ENCODE results near the gene ANKRD6. TPM values are rescaled to one million over a fixed set of nuclear protein-coding genes. Genes with fewer than 3 reads are reported as not detected.
A peak's percentile ranks its signal among the peaks of the same experiment; 100 is the strongest.

ANKRD6 gene
- total RNA-seq, 4 donors from 2014 or later = 1.6 to 6.8 (median 2.9) TPM

DNA sequence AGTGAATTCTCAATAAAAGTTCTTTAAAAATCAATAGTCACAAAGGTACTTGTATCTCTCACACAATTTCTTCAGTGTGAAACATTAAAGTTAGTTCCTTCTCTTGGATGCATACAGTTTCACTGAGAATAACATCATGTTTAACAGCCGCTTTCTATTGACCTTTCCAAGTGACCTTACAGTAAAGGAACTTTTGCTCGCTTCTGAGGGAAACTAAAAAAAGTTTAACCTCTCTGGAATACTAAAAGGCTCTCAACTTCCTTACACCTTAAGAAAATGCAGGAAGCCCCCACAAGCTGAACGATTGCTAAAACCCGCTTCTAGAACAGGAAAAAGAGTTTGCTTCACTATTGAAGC, 22.2 kb upstream of the ANKRD6 start:
- Histone ChIP-seq H3K36me3 (no peaks in the 10 kb centered on the region), H3K4me3 (peak overlapping the region; percentile 89 to 97 (median 93)), H3K27me3 (no peaks in the 10 kb centered on the region), H3K9me3 (no peaks in the 10 kb centered on the region), H3K4me1 (peaks cover 50 to 52% of the 10 kb centered on the region in 2 donors), H3K27ac (peak overlapping the region; percentile 98 to 99 (median 99))
- intact Hi-C loops (cut with DNase I; ENCODE audit: low total_unique reads) = loop anchor here (2.0 to 10.0 kb wide), 4 partner anchors 26 to 1064 kb away; no protein-coding TSS in a partner anchor
- TF ChIP-seq POLR2A (IDR thresholded peaks at IDR 0.05) = no peak
- TF ChIP-seq, protein P1, sequence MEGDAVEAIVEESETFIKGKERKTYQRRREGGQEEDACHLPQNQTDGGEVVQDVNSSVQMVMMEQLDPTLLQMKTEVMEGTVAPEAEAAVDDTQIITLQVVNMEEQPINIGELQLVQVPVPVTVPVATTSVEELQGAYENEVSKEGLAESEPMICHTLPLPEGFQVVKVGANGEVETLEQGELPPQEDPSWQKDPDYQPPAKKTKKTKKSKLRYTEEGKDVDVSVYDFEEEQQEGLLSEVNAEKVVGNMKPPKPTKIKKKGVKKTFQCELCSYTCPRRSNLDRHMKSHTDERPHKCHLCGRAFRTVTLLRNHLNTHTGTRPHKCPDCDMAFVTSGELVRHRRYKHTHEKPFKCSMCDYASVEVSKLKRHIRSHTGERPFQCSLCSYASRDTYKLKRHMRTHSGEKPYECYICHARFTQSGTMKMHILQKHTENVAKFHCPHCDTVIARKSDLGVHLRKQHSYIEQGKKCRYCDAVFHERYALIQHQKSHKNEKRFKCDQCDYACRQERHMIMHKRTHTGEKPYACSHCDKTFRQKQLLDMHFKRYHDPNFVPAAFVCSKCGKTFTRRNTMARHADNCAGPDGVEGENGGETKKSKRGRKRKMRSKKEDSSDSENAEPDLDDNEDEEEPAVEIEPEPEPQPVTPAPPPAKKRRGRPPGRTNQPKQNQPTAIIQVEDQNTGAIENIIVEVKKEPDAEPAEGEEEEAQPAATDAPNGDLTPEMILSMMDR (IDR thresholded peaks at IDR 0.05 in 4 of 5, conservative IDR thresholded peaks at IDR 0.05 in 1 of 5) = no peak
- ATAC-seq (no peak), DNase-seq (no peak)
- in situ Hi-C loops (cut with MboI; ENCODE audit: low sequenced_read_pairs in 4 of 4) = no loop called here

DNA sequence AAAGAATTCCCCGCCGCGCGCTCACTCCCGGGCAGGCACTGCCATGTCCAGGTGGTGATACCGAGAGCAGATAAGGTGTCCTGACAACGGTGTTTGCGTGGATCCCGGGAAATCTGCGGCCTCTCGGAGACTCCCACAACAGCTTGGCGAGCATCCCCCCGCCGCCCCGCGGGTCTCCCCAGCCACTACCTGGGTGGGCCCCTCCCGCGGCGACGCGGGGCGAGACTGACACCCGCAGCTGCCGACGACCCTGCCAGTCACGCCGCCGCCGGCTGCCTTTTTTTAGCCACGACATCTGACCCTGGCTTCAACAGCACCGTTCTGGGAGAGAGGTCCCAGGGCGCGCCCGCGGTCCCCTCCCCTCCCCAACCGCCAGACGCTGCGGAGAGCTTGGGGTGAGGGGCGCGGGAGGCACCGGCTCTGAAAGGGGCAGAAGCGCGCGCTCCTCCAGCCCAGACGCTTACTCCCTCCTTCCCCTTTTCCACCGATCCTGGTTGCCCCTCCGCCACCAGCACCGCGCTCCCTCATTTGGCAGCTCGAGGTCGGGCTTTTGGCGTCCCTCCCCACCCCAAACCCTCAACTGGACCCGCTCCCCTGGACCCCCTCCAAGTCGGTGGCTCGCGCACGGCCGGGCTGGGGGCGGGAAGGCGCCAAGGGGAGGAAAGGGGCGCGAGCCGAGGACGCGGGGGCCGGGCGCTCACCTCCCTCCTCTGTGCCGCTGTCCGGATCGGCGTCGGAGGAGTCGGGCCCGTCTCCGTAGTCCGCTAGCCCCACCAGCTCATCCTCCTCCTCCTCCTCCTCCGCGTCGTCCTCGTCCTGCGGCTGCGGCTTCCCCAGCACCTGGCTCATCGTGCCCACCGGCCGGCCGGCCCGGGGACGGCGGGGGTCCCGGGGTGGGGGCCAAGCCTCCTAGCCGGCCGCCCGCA, 21.5 kb upstream of the ANKRD6 start:
- Histone ChIP-seq H3K36me3 (no peaks in the 10 kb centered on the region), H3K4me3 (peak overlapping the region; percentile 89 to 97 (median 93)), H3K9me3 (no peaks in the 10 kb centered on the region), H3K27me3 (no peaks in the 10 kb centered on the region), H3K27ac (peak overlapping the region; percentile 98 to 99 (median 99)), H3K4me1 (peaks cover 44 to 46% of the 10 kb centered on the region in 2 donors)
- DNase-seq (peak; percentile 73 to 89), ATAC-seq (peak; percentile 63 to 68)
- in situ Hi-C loops (cut with MboI; ENCODE audit: low sequenced_read_pairs in 4 of 4) = no loop called here
- TF ChIP-seq POLR2A (IDR thresholded peaks at IDR 0.05) = peak; percentile 89 to 92
- TF ChIP-seq, protein P1 (IDR thresholded peaks at IDR 0.05 in 4 of 5, conservative IDR thresholded peaks at IDR 0.05 in 1 of 5) = peak in 1 of 5 experiments; percentile 11
- intact Hi-C loops (cut with DNase I; ENCODE audit: low total_unique reads) = loop anchor here (1.0 to 10.0 kb wide), 5 partner anchors 27 to 1063 kb away; no protein-coding TSS in a partner anchor

DNA sequence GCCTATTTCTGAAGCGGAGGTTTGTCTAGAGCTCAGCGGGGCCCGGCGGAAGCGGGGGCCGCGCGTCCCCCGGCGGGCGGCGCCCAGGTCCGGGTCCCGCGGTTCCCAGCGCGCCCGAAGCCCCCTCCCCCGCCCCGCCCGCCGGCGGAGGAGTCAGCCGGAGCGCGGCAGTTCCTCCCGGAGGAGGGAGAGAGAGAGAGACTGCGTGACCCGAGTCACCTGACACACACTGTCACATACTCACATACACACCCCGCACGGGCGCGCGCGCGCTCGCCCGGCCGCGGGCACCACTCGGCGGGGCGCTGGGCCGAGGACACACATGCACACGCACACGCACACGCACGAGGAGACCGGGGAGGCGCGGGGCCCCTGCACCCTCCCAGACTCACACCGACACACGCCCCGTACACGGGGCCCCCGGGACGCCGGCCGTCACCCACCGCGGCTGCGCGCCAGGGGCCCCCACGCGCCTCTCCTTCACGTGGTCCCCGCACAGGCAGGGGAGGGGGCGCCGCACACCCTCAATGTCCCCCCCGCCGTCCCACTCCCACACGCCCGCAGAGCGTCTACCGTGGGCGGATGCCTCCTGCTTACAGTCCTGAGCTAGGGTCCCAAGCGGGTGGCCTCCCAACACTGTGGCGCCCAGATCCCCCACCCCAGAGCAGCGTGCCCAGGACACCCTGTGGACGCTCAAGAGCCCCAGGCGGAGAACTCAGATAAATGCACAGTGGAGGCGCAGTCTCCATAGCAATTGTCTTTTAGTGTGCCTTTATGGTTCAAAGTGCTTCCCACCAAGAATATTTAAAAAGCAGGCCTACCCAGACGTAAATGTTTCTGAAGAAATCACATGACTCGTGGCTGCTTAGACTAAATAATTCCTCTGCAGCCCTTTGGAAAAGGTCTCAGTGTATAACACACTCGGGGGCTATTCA, 20.6 kb upstream of the ANKRD6 start, which contains the start of gene RRAGD:
TSS of gene RRAGD (minus strand) at position 203 of the 935 bp plus-strand sequence. CDS start 280 bp downstream, outside the sequence.
- Histone ChIP-seq H3K4me1 (peaks cover 36 to 37% of the 10 kb centered on the region in 2 donors), H3K36me3 (no peaks in the 10 kb centered on the region), H3K9me3 (no peaks in the 10 kb centered on the region), H3K27me3 (no peaks in the 10 kb centered on the region), H3K27ac (peak within 1 kb of the TSS; percentile 98 to 99 (median 99)), H3K4me3 (peak within 1 kb of the TSS; percentile 89 to 97 (median 93))
- ATAC-seq = peak; percentile 85 to 91
- intact Hi-C loops (cut with DNase I; ENCODE audit: low total_unique reads) (loop anchor here (1.0 to 10.0 kb wide), 4 partner anchors 40 to 1062 kb away; no protein-coding TSS in a partner anchor), in situ Hi-C loops (cut with MboI; ENCODE audit: low sequenced_read_pairs in 4 of 4) (no loop called here)
- peak; percentile 82 to 91 for DNase-seq
- peak; percentile 93 to 95 for TF ChIP-seq POLR2A (IDR thresholded peaks at IDR 0.05)
- TF ChIP-seq, protein P1 (IDR thresholded peaks at IDR 0.05 in 4 of 5, conservative IDR thresholded peaks at IDR 0.05 in 1 of 5) = peak in 3 of 5 experiments; percentile 20 to 47 (median 22)

DNA sequence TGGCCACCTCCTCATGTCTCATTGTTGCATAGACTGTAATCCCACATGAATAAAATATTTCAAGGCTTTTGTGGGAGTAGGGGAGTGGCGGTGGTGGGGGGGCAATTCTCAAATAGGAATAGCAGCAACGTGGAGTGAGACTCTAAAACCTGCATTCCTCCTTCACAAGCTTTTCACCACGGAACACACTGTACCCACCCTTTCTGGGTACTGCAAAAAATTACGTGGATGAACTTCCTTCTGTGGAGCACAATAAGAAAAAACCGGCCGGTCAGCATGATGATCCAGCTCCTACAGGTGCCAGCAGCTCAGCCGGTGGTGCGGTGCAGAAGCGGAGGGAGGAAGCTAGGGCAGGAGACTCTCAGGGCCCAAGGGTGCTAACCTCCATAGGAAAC, 19.9 kb upstream of the ANKRD6 start:
- TF ChIP-seq POLR2A (IDR thresholded peaks at IDR 0.05) = no peak
- TF ChIP-seq, protein P1 (IDR thresholded peaks at IDR 0.05 in 4 of 5, conservative IDR thresholded peaks at IDR 0.05 in 1 of 5) = no peak
- intact Hi-C loops (cut with DNase I; ENCODE audit: low total_unique reads) (loop anchor here (5.0 to 10.0 kb wide), 3 partner anchors 376 to 1062 kb away; no protein-coding TSS in a partner anchor), in situ Hi-C loops (cut with MboI; ENCODE audit: low sequenced_read_pairs in 4 of 4) (no loop called here)
- Histone ChIP-seq H3K9me3 (no peaks in the 10 kb centered on the region), H3K36me3 (no peaks in the 10 kb centered on the region), H3K4me1 (peaks cover 30 to 31% of the 10 kb centered on the region in 2 donors), H3K27ac (peak overlapping the region; percentile 98 to 99 (median 99)), H3K4me3 (peak overlapping the region; percentile 89 to 97 (median 93)), H3K27me3 (no peaks in the 10 kb centered on the region)
- DNase-seq (peak; percentile 10 to 25), ATAC-seq (no peak)
